Loucy (cell line): Measurements from ENCODE around the gene VAMP1.
"Not testable (repeated sequence)": the region's sequence is repeated elsewhere in the genome, so short reads cannot be mapped to it uniquely, and the experiment has no call there.

Experiments
- H2AFZ ChIP-seq: fragments of 200-600 bp; sonication (generic); 2 replicates; pipeline ENCODE4 v1.6.0; 2016; ENCODE audit warnings: antibody characterized with exemption, mild to moderate bottlenecking, low read length, moderate library complexity
- H3F3A ChIP-seq: fragments of 200-600 bp; 2 replicates; pipeline ENCODE4 v1.6.0; 2016; ENCODE audit warnings: antibody characterized with exemption, low read depth, mild to moderate bottlenecking
- H3K27me3 ChIP-seq: fragments of 200-600 bp; sonication (generic); 2 replicates; pipeline ENCODE4 v1.6.1; 2014; ENCODE audit warnings: low read length, mild to moderate bottlenecking; ENCODE audit not compliant: insufficient read depth, poor library complexity, severe bottlenecking
- H3K36me3 ChIP-seq: fragments of 200-600 bp; sonication (generic); 2 replicates; pipeline ENCODE4 v1.6.1; 2016; ENCODE audit warnings: low read length; ENCODE audit not compliant: insufficient read depth
- H3K4me1 ChIP-seq: fragments of 200-600 bp; sonication (generic); 2 replicates; pipeline ENCODE4 v1.5.1; 2014; ENCODE audit warnings: low read length, mild to moderate bottlenecking; ENCODE audit not compliant: insufficient read depth, poor library complexity, severe bottlenecking
- H3K4me2 ChIP-seq: fragments of 200-600 bp; sonication (generic); 2 replicates; pipeline ENCODE4 v1.6.0; 2014; ENCODE audit warnings: antibody characterized with exemption, low read length, low read depth, mild to moderate bottlenecking; ENCODE audit not compliant: poor library complexity, severe bottlenecking
- H3K4me3 ChIP-seq: fragments of 200-600 bp; sonication (generic); 2 replicates; pipeline ENCODE4 v1.5.1; 2014; ENCODE audit warnings: low read length, mild to moderate bottlenecking, mixed read lengths; ENCODE audit not compliant: poor library complexity, severe bottlenecking
- H3K79me2 ChIP-seq: fragments of 200-600 bp; sonication (generic); 2 replicates; pipeline ENCODE4 v1.6.1; 2014; ENCODE audit warnings: low read length; ENCODE audit not compliant: insufficient read depth
- H3K9ac ChIP-seq: fragments of 200-600 bp; sonication (generic); 2 replicates; pipeline ENCODE4 v1.6.0; 2014; ENCODE audit warnings: mild to moderate bottlenecking, low read depth, low read length, moderate library complexity; ENCODE audit not compliant: poor library complexity, severe bottlenecking
- H3K9me2 ChIP-seq: fragments of 200-600 bp; sonication (generic); replicated peaks from 2 replicates; pipeline ENCODE4 v1.6.1; 2016; ENCODE audit warnings: low read depth, low read length, mixed read lengths
- H3K9me3 ChIP-seq: fragments of 200-600 bp; sonication (generic); 2 replicates; pipeline ENCODE4 v1.6.1; 2014; ENCODE audit warnings: mild to moderate bottlenecking, antibody characterized with exemption, low read length, low read depth; ENCODE audit not compliant: insufficient read depth
- H4K20me1 ChIP-seq: fragments of 200-600 bp; sonication (generic); 2 replicates; pipeline ENCODE4 v1.6.0; 2014; ENCODE audit warnings: antibody characterized with exemption, low read length, mild to moderate bottlenecking; ENCODE audit not compliant: insufficient read depth, poor library complexity, severe bottlenecking
- EZH2phosphoT487 ChIP-seq: fragments of 200-600 bp; IDR thresholded peaks from 2 replicates; pipeline ENCODE4 v1.6.1; 2018; ENCODE audit warnings: antibody characterized with exemption, mild to moderate bottlenecking, moderate library complexity, borderline replicate concordance
- TF ChIP-seq, protein P1 (sequence below): fragments of 200-600 bp; sonication (generic); conservative IDR thresholded peaks from 2 replicates; pipeline ENCODE4 v1.5.1; 2014; ENCODE audit warnings: mild to moderate bottlenecking, antibody characterized with exemption, low read length

Gene VAMP1

DNA sequence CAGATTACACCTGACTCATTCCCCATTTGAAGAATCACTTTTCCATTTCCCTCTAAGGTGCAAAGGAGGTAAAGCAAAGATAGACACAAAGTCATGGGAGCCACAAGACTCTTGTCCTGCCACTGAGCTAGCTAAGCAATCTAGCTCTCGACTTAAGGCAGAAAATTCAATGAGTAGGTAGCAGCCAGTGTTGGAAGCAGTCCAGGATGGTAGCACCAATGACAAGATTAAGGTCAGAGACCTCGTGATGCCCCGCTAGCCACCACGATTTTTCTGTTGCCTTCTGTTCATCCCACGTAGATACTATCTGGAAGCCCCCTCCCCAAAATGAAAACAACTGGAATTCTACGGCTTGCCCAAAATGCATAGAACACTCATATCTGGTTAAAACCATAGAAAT lies 1.4 kb downstream of the VAMP1 start:
- no peaks in the 10 kb centered on the region for H3K9me2 ChIP-seq
- no peaks in the 10 kb centered on the region for H3K9me3 ChIP-seq
- H4K20me1 ChIP-seq, result peaks cover 14% of the 10 kb centered on the region
- TF ChIP-seq, protein P1, sequence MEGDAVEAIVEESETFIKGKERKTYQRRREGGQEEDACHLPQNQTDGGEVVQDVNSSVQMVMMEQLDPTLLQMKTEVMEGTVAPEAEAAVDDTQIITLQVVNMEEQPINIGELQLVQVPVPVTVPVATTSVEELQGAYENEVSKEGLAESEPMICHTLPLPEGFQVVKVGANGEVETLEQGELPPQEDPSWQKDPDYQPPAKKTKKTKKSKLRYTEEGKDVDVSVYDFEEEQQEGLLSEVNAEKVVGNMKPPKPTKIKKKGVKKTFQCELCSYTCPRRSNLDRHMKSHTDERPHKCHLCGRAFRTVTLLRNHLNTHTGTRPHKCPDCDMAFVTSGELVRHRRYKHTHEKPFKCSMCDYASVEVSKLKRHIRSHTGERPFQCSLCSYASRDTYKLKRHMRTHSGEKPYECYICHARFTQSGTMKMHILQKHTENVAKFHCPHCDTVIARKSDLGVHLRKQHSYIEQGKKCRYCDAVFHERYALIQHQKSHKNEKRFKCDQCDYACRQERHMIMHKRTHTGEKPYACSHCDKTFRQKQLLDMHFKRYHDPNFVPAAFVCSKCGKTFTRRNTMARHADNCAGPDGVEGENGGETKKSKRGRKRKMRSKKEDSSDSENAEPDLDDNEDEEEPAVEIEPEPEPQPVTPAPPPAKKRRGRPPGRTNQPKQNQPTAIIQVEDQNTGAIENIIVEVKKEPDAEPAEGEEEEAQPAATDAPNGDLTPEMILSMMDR, result no peak
- no peak for TF ChIP-seq EZH2phosphoT487
- peak overlapping the region; percentile 94 for H3K4me2 ChIP-seq
- peaks cover 45% of the 10 kb centered on the region for H3K79me2 ChIP-seq
- no peaks in the 10 kb centered on the region for H3K27me3 ChIP-seq
- no peak overlapping the region for H2AFZ ChIP-seq
- H3K36me3 ChIP-seq, result peaks cover 7% of the 10 kb centered on the region; the same call in 1 of the 2 replicates
- H3K9ac ChIP-seq, result peak overlapping the region; percentile 93
- H3K4me3 ChIP-seq, result peak overlapping the region; percentile 97
- H3F3A ChIP-seq, result peaks cover 3% of the 10 kb centered on the region; the same call in 1 of the 2 replicates
- H3K4me1 ChIP-seq, result peaks cover 43% of the 10 kb centered on the region

DNA sequence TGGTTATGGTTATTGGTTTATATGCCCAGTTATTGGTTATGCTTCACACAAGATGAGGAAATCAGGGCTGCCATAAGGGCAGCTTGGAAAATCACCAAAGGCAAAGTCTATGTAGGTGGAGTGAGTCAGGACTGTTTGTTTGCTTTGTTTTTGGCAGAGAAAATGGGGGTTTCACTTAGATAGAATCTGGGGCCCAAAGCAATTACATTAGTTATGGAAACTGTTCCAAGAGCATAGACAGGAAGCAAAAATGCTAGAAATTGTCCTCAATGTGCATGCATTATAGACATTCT lies 2.2 kb downstream of the VAMP1 start:
- peaks cover 51% of the 10 kb centered on the region for H3K4me1 ChIP-seq
- H3K9ac ChIP-seq, result peak overlapping the region; percentile 93
- no peaks in the 10 kb centered on the region for H3K9me3 ChIP-seq
- no peaks in the 10 kb centered on the region for H3K27me3 ChIP-seq
- peak overlapping the region; percentile 97 for H3K4me3 ChIP-seq
- no peak overlapping the region for H2AFZ ChIP-seq
- H3K4me2 ChIP-seq, result peak overlapping the region; percentile 94
- no peak for TF ChIP-seq EZH2phosphoT487
- TF ChIP-seq, protein P1, result no peak
- peaks cover 3% of the 10 kb centered on the region; the same call in 1 of the 2 replicates for H3F3A ChIP-seq
- peaks cover 14% of the 10 kb centered on the region for H4K20me1 ChIP-seq
- H3K9me2 ChIP-seq, result no peaks in the 10 kb centered on the region
- peaks cover 54% of the 10 kb centered on the region for H3K79me2 ChIP-seq
- H3K36me3 ChIP-seq, result peaks cover 7% of the 10 kb centered on the region; the same call in 1 of the 2 replicates

DNA sequence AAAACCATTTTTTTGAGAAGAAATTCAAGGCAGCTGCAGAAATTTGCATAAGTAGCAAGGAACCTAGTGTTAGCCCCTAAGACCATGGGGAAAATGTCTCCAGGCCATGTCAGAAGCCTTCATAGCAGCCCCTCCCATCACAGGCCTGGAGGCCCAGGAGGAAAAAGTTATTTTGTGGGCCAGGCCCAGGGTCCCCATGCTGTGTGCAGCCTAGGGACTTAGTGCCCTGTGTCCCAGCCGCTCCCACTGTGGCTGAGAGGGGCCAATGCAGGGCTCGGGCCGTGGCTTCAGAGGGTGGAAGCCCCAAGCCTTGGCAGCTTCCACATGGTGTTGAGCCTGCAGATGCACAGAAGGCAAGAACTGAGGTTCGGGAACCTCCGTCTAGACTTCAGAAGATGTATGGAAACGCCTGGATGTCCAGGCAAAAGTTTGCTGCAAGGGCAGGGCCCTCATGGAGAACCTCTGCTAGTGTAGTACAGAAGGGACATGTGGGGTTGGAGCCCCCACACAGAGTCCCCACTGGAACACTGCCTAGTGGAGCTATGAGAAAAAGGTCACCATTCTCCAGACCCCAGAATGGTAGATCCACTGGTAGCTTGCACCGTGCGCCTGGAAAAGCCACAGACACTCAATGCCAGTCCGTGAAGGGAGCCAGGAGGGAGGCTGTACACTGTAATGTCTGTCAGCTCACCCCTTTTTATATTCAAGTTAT lies 2.8 kb downstream of the VAMP1 start:
- not testable (repeated sequence) for H3K9me3 ChIP-seq

DNA sequence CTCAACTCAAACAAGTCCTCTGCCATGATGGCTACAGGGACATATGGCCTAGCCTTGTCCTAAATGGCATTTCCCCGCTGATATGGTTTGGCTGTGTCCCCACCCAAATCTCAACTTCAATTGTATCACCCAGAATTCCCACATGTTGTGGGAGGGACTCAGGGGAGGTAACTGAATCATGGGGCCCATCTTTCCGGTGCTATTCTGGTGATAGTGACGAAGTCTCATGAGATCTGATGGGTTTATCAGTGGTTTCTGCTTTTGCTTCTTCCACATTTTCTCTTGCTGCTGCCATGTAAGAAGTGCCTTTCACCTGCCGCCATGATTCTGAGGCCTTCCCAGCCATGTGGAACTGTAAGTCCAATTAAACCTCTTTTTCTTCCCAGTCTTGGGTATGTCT lies 3.7 kb downstream of the VAMP1 start:
- H3K36me3 ChIP-seq, H3K27me3 ChIP-seq, H3K4me2 ChIP-seq, H2AFZ ChIP-seq, H3K4me3 ChIP-seq, H3F3A ChIP-seq, H3K9me3 ChIP-seq, H3K9me2 ChIP-seq, H3K9ac ChIP-seq: not testable (repeated sequence)
- peaks cover 62% of the 10 kb centered on the region for H3K4me1 ChIP-seq
- peaks cover 14% of the 10 kb centered on the region for H4K20me1 ChIP-seq
- peaks cover 65% of the 10 kb centered on the region for H3K79me2 ChIP-seq

More for the DNA sequence above, 2.8 kb downstream of the VAMP1 start:
- H2AFZ ChIP-seq, H3K36me3 ChIP-seq, H3K9ac ChIP-seq, H3F3A ChIP-seq, H3K4me3 ChIP-seq, H3K27me3 ChIP-seq, H3K9me2 ChIP-seq: not testable (repeated sequence)
- Histone ChIP-seq H3K4me2 (peak overlapping the region; percentile 94), H3K79me2 (peaks cover 59% of the 10 kb centered on the region), H3K4me1 (peaks cover 56% of the 10 kb centered on the region), H4K20me1 (peaks cover 14% of the 10 kb centered on the region)
